ENCODE measurements around the gene TCF21.

GRCh38 chr6:133937909-133938308, 49.0 kb downstream of the TCF21 start:
- TF ChIP-seq POLR2A (IDR thresholded peaks at IDR 0.05; ENCODE audit: extremely low read depth, insufficient read length), result no peak
- TF ChIP-seq CTCF (IDR thresholded peaks at IDR 0.05; ENCODE audit: low read depth, low read length), result no peak

All from NB4 (cell line).